Neural progenitor cell (in vitro differentiated cells): ENCODE results near the gene CPOX. TPM values are rescaled to one million over a fixed set of nuclear protein-coding genes. Genes with fewer than 3 reads are reported as not detected.

Experiments used
- DNase-seq: peaks from one replicate; pipeline ENCODE4 v3.0.0-alpha.2; 2016; ENCODE audit warnings: low spot score
- H2AFZ ChIP-seq: fragments of 200-600 bp; sonication (generic); replicated peaks from 2 replicates; pipeline ENCODE4 v1.6.1; 2016; ENCODE audit warnings: antibody characterized with exemption
- H3F3A ChIP-seq: fragments of 200-600 bp; sonication (generic); 2 replicates; pipeline ENCODE4 v1.6.1; 2016; ENCODE audit warnings: antibody characterized with exemption, low read depth
- H3K27ac ChIP-seq: fragments of 200-600 bp; sonication (generic); 2 replicates; pipeline ENCODE4 v1.5.1; 2016; ENCODE audit warnings: mild to moderate bottlenecking
- H3K27me3 ChIP-seq: fragments of 200-600 bp; sonication (generic); 2 replicates; pipeline ENCODE4 v1.6.1; 2016; ENCODE audit warnings: mild to moderate bottlenecking, moderate library complexity
- H3K36me3 ChIP-seq: fragments of 200-600 bp; sonication (generic); 2 replicates; pipeline ENCODE4 v1.5.1; 2016
- H3K4me1 ChIP-seq: fragments of 200-600 bp; sonication (generic); 2 replicates; pipeline ENCODE4 v1.6.1; 2016; ENCODE audit warnings: mixed run types
- H3K4me2 ChIP-seq: fragments of 200-600 bp; sonication (generic); 2 replicates; pipeline ENCODE4 v1.6.1; 2016
- H3K4me3 ChIP-seq: fragments of 200-600 bp; sonication (generic); 2 replicates; pipeline ENCODE4 v1.5.1; 2016
- H3K79me2 ChIP-seq: fragments of 200-600 bp; sonication (generic); 2 replicates; pipeline ENCODE4 v1.6.1; 2016; ENCODE audit warnings: low read depth
- H3K9ac ChIP-seq: fragments of 200-600 bp; sonication (generic); 2 replicates; pipeline ENCODE4 v1.6.1; 2016
- H3K9me3 ChIP-seq: fragments of 200-600 bp; sonication (generic); 2 replicates; pipeline ENCODE4 v1.5.1; 2016; ENCODE audit warnings: low read depth
- H4K20me1 ChIP-seq: fragments of 200-600 bp; sonication (generic); 2 replicates; pipeline ENCODE4 v1.6.1; 2016; ENCODE audit warnings: low read depth
- H3K27ac Mint-ChIP-seq: 3 replicates; pipeline ENCODE4 v1.8.0; 2021; ENCODE audit warnings: mixed read lengths
- H3K27me3 Mint-ChIP-seq: 2 replicates; pipeline ENCODE4 v1.8.0; 2022; ENCODE audit warnings: low read depth, mild to moderate bottlenecking, inconsistent platforms, moderate library complexity, mixed read lengths; ENCODE audit not compliant: insufficient read depth
- H3K36me3 Mint-ChIP-seq: 3 replicates; pipeline ENCODE4 v1.8.0; 2021; ENCODE audit warnings: mixed read lengths
- H3K4me1 Mint-ChIP-seq: 3 replicates; pipeline ENCODE4 v1.8.0; 2021; ENCODE audit warnings: mixed read lengths
- H3K4me3 Mint-ChIP-seq: 3 replicates; pipeline ENCODE4 v1.8.0; 2021; ENCODE audit warnings: mild to moderate bottlenecking, moderate library complexity, mixed read lengths
- H3K9me3 Mint-ChIP-seq: 3 replicates; pipeline ENCODE4 v1.8.0; 2020; ENCODE audit warnings: mixed read lengths
- CTCF ChIP-seq: fragments of 200-600 bp; sonication (generic); IDR thresholded peaks from 2 replicates; pipeline ENCODE4 v1.5.1; 2017; ENCODE audit warnings: antibody characterized with exemption, mild to moderate bottlenecking
- EZH2 ChIP-seq: fragments of 200-600 bp; sonication (generic); IDR thresholded peaks from 2 replicates; pipeline ENCODE4 v1.6.1; 2017; ENCODE audit warnings: antibody characterized with exemption, mild to moderate bottlenecking, moderate library complexity
- EZH2phosphoT487 ChIP-seq: fragments of 200-600 bp; sonication (generic); IDR thresholded peaks from 2 replicates; pipeline ENCODE4 v1.6.1; 2017; ENCODE audit warnings: antibody characterized with exemption
- total RNA-seq: library from RNA; depleted of rRNA; stranded (reverse); fragments of >200 nt; gene quantifications from 2 replicates; pipeline ENCODE4 v1.2.3, GENCODE V29; 2015; ENCODE audit warnings: low replicate concordance

The CPOX gene
- total RNA-seq, 1 donor from 2014 or later = 31.3 TPM

DNA sequence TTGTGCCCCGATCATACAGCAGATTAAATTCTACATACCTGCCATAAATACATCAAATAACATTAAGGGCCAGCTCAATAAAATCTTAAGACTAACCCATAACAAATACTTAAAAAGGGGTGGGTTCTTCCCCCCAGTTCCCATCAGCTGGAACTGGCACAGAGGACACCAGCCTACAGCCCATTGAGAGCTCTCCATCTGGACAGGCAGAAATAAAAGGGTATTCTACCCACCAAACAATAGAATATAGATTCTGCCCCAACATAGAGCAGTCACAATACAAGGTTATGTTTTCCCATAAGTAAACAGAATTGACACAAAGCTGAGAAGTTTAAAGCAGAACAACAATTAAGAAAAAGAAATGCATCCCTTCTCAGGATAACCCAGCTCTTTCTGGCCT, 11.9 kb downstream of the CPOX start:
- H3K9me3 ChIP-seq = no peaks in the 10 kb centered on the region
- no peaks in the 10 kb centered on the region for H3K36me3 ChIP-seq
- H3K4me1 Mint-ChIP-seq = peaks cover 7% of the 10 kb centered on the region
- no peak overlapping the region for H3K4me3 Mint-ChIP-seq
- H3K27ac ChIP-seq = no peak overlapping the region
- TF ChIP-seq EZH2phosphoT487 (no peak), CTCF (no peak), EZH2 (no peak)
- peaks cover 25% of the 10 kb centered on the region for H3K36me3 Mint-ChIP-seq
- H3K9me3 Mint-ChIP-seq = no peaks in the 10 kb centered on the region
- H4K20me1 ChIP-seq = no peaks in the 10 kb centered on the region
- H3K4me1 ChIP-seq = no peaks in the 10 kb centered on the region
- H3K27me3 ChIP-seq = no peaks in the 10 kb centered on the region
- no peak for DNase-seq
- H2AFZ ChIP-seq = no peak overlapping the region
- no peak overlapping the region for H3K27ac Mint-ChIP-seq
- H3K9ac ChIP-seq = no peak overlapping the region
- no peak overlapping the region for H3K4me3 ChIP-seq
- H3F3A ChIP-seq = no peaks in the 10 kb centered on the region
- no peaks in the 10 kb centered on the region for H3K27me3 Mint-ChIP-seq
- no peaks in the 10 kb centered on the region for H3K79me2 ChIP-seq
- H3K4me2 ChIP-seq = no peak overlapping the region

- Histone ChIP-seq H2AFZ (no peak overlapping the region), H3K9ac (no peak overlapping the region), H3K79me2 (no peaks in the 10 kb centered on the region), H3K27me3 (no peaks in the 10 kb centered on the region), H3K9me3 (no peaks in the 10 kb centered on the region), H4K20me1 (no peaks in the 10 kb centered on the region), H3K27ac (no peak overlapping the region), H3F3A (no peaks in the 10 kb centered on the region), H3K4me3 (no peak overlapping the region), H3K36me3 (no peaks in the 10 kb centered on the region), H3K4me1 (no peaks in the 10 kb centered on the region), H3K4me2 (no peak overlapping the region)
- H3K4me1 Mint-ChIP-seq = peaks cover 5% of the 10 kb centered on the region
- DNase-seq = no peak
- no peak for TF ChIP-seq EZH2
- no peak for TF ChIP-seq CTCF
- TF ChIP-seq EZH2phosphoT487 = no peak
- no peaks in the 10 kb centered on the region for H3K9me3 Mint-ChIP-seq
- no peak overlapping the region for H3K27ac Mint-ChIP-seq
- H3K27me3 Mint-ChIP-seq = no peaks in the 10 kb centered on the region
- H3K4me3 Mint-ChIP-seq = no peak overlapping the region
- H3K36me3 Mint-ChIP-seq = peaks cover 25% of the 10 kb centered on the region
These were observed 12.7 kb downstream of the CPOX start for GRCh38 chr3:98580401-98581386.

DNA sequence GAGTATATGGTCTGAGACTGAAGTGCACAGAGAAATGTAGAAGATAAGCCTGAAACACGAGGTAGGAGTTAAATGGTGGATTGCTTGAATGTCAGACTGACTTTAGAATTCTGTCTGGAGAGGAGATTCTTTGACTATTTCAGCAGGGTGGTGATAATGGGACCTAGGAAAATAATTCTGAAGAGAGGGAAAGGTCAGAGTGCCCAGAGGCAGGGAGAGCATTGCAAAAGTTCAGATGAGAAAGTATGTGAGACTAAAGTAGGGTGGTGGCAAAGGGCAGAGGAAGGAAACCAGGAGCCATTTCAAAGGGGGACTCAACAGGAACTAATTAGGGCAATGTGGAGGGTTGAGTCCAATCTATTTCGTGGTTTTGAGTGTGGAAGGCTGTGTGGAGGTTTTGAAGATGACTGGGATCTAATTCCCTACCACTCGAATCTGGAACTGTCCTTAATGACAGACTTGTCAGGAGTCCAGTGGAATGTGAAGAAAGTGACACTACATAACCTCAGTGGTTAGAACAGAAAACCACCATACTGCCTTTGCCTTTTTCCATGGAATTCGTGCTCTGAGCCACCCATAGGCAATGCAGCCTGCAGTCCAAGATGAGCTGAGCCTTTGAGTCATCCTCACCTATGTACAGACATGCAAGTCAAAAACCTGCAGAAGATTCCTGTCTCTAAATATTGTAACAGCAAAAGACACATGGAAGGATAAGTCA, 16.1 kb downstream of the CPOX start:
- no peaks in the 10 kb centered on the region for H3K4me1 ChIP-seq
- Mint-ChIP-seq H3K4me1 (peaks cover 4% of the 10 kb centered on the region), H3K27ac (no peak overlapping the region), H3K9me3 (no peaks in the 10 kb centered on the region), H3K27me3 (no peaks in the 10 kb centered on the region), H3K4me3 (no peak overlapping the region), H3K36me3 (peaks cover 15% of the 10 kb centered on the region)
- no peaks in the 10 kb centered on the region for H3K79me2 ChIP-seq
- no peak overlapping the region for H3K4me2 ChIP-seq
- no peaks in the 10 kb centered on the region for H3K36me3 ChIP-seq
- no peak overlapping the region for H3K9ac ChIP-seq
- no peak overlapping the region for H3K4me3 ChIP-seq
- H3K27me3 ChIP-seq = no peaks in the 10 kb centered on the region
- H2AFZ ChIP-seq = no peak overlapping the region
- no peaks in the 10 kb centered on the region for H3K9me3 ChIP-seq
- no peak for DNase-seq
- no peaks in the 10 kb centered on the region for H4K20me1 ChIP-seq
- no peaks in the 10 kb centered on the region for H3F3A ChIP-seq
- no peak overlapping the region for H3K27ac ChIP-seq
- TF ChIP-seq EZH2 (no peak), CTCF (no peak), EZH2phosphoT487 (no peak)
